H9 (cell line): ENCODE data around the gene LMBR1. TPM values are rescaled to one million over a fixed set of nuclear protein-coding genes. Genes with fewer than 3 reads are reported as not detected.

Source experiments
- DNase-seq: peaks from one replicate; pipeline ENCODE4 v3.0.0-alpha.2; 2017
- H2AFZ ChIP-seq: one replicate; pipeline ENCODE4 v1.6.1; 2013; ENCODE audit warnings: mild to moderate bottlenecking, low read length, control low read depth, moderate library complexity
- H2AK5ac ChIP-seq: 2 replicates; pipeline ENCODE4 v1.6.1; 2013; ENCODE audit warnings: low read length, control low read depth, mixed read lengths; ENCODE audit not compliant: insufficient read length
- H2BK120ac ChIP-seq: one replicate; pipeline ENCODE4 v1.6.1; 2013; ENCODE audit warnings: low read depth, mild to moderate bottlenecking, low read length, control low read depth, inconsistent platforms; ENCODE audit not compliant: poor library complexity, severe bottlenecking
- H2BK12ac ChIP-seq: 2 replicates; pipeline ENCODE4 v1.6.1; 2013; ENCODE audit warnings: low read length, control low read depth, mixed read lengths, low read depth; ENCODE audit not compliant: insufficient read length
- H2BK15ac ChIP-seq: 2 replicates; pipeline ENCODE4 v1.6.1; 2013; ENCODE audit warnings: low read depth, low read length, control low read depth
- H2BK20ac ChIP-seq: one replicate; pipeline ENCODE4 v1.6.1; 2013; ENCODE audit warnings: low read depth, mild to moderate bottlenecking, low read length, control low read depth, inconsistent platforms; ENCODE audit not compliant: poor library complexity, severe bottlenecking
- H2BK5ac ChIP-seq: 2 replicates; pipeline ENCODE4 v1.6.1; 2013; ENCODE audit warnings: low read length, control low read depth, mixed read lengths; ENCODE audit not compliant: insufficient read length
- H3K14ac ChIP-seq: 2 replicates; pipeline ENCODE4 v1.6.1; 2013; ENCODE audit warnings: low read length, control low read depth; ENCODE audit not compliant: insufficient read depth
- H3K18ac ChIP-seq: 2 replicates; pipeline ENCODE4 v1.6.1; 2013; ENCODE audit warnings: low read depth, mild to moderate bottlenecking, mixed read lengths, low read length, control low read depth; ENCODE audit not compliant: insufficient read length
- H3K23ac ChIP-seq: 2 replicates; pipeline ENCODE4 v1.6.1; 2013; ENCODE audit warnings: low read length, control low read depth, mixed read lengths, low read depth; ENCODE audit not compliant: insufficient read length
- H3K23me2 ChIP-seq: 2 replicates; pipeline ENCODE4 v1.6.1; 2013; ENCODE audit warnings: low read depth, mild to moderate bottlenecking, mixed read lengths, low read length, control low read depth; ENCODE audit not compliant: insufficient read length, poor library complexity, severe bottlenecking
- H3K27ac ChIP-seq: 2 replicates; pipeline ENCODE4 v1.5.1; 2013; ENCODE audit warnings: low read length, control low read depth, mixed read lengths, low read depth; ENCODE audit not compliant: insufficient read length
- H3K27me3 ChIP-seq: 2 replicates; pipeline ENCODE4 v1.6.1; 2013; ENCODE audit warnings: low read length, control low read depth, inconsistent platforms; ENCODE audit not compliant: insufficient read depth
- H3K4ac ChIP-seq: 2 replicates; pipeline ENCODE4 v1.6.1; 2013; ENCODE audit warnings: low read depth, mild to moderate bottlenecking, control low read depth, inconsistent platforms, low read length, moderate library complexity
- H3K4me1 ChIP-seq: 2 replicates; pipeline ENCODE4 v1.6.1; 2013; ENCODE audit warnings: low read length, control low read depth, inconsistent platforms; ENCODE audit not compliant: insufficient read depth
- H3K4me2 ChIP-seq: 2 replicates; pipeline ENCODE4 v1.6.1; 2013; ENCODE audit warnings: low read length, control low read depth, mixed read lengths; ENCODE audit not compliant: insufficient read length, insufficient read depth
- H3K56ac ChIP-seq: 2 replicates; pipeline ENCODE4 v1.6.1; 2013; ENCODE audit warnings: low read depth, mild to moderate bottlenecking, mixed read lengths, low read length, control low read depth; ENCODE audit not compliant: insufficient read length
- H3K79me1 ChIP-seq: 2 replicates; pipeline ENCODE4 v1.6.1; 2013; ENCODE audit warnings: low read depth, mild to moderate bottlenecking, moderate library complexity, low read length, control low read depth, inconsistent platforms; ENCODE audit not compliant: insufficient read depth, poor library complexity, severe bottlenecking
- H3K79me2 ChIP-seq: 2 replicates; pipeline ENCODE4 v1.6.1; 2013; ENCODE audit warnings: low read length, control low read depth, inconsistent platforms; ENCODE audit not compliant: insufficient read depth
- H3K9ac ChIP-seq: 2 replicates; pipeline ENCODE4 v1.6.1; 2013; ENCODE audit warnings: low read length, control low read depth, mixed read lengths; ENCODE audit not compliant: insufficient read length; ENCODE audit errors: extremely low read depth
- H3K9me3 ChIP-seq: one replicate; pipeline ENCODE4 v1.6.1; 2013; ENCODE audit warnings: low read depth, low read length, inconsistent platforms; ENCODE audit not compliant: control insufficient read depth
- H3T11ph ChIP-seq: one replicate; pipeline ENCODE4 v1.6.1; 2013; ENCODE audit warnings: mild to moderate bottlenecking, low read length, control low read depth, inconsistent platforms
- H4K20me1 ChIP-seq: one replicate; pipeline ENCODE4 v1.6.1; 2013; ENCODE audit not compliant: control insufficient read depth, insufficient read length, insufficient read depth
- H4K5ac ChIP-seq: 2 replicates; pipeline ENCODE4 v1.6.1; 2013; ENCODE audit warnings: low read depth, mild to moderate bottlenecking, mixed read lengths, low read length, control low read depth; ENCODE audit not compliant: insufficient read length
- H4K8ac ChIP-seq: replicated peaks from 2 replicates; pipeline ENCODE4 v1.6.1; 2013; ENCODE audit warnings: low read length, control low read depth, mixed read lengths, low read depth; ENCODE audit not compliant: insufficient read length
- H4K91ac ChIP-seq: 2 replicates; pipeline ENCODE4 v1.6.1; 2013; ENCODE audit warnings: low read depth, mild to moderate bottlenecking, moderate library complexity, mixed read lengths, low read length, control low read depth; ENCODE audit not compliant: insufficient read length
- H3K27ac Mint-ChIP-seq, 3 experiments: 2 replicates in 2 of 3; 3 replicates in 1 of 3; pipeline ENCODE4 v1.8.0; 2020 to 2021; ENCODE audit warnings: mixed read lengths in 3 of 3, mild to moderate bottlenecking in 1 of 3, moderate library complexity in 1 of 3
- H3K27me3 Mint-ChIP-seq: 2 replicates; pipeline ENCODE4 v1.8.0; 2021; ENCODE audit warnings: low read depth, mild to moderate bottlenecking, moderate library complexity, mixed read lengths
- H3K36me3 Mint-ChIP-seq, 3 experiments: 2 replicates in 2 of 3; 3 replicates in 1 of 3; pipeline ENCODE4 v1.8.0; 2020 to 2021; ENCODE audit warnings: low read depth in 3 of 3, mixed read lengths in 3 of 3; ENCODE audit not compliant: insufficient read depth in 1 of 3
- H3K4me1 Mint-ChIP-seq, 2 experiments: 2 replicates each; pipeline ENCODE4 v1.8.0; 2020; ENCODE audit warnings: mixed read lengths in 2 of 2
- H3K4me3 Mint-ChIP-seq, 2 experiments: 2 replicates in 1 of 2; 3 replicates in 1 of 2; pipeline ENCODE4 v1.8.0; 2020 to 2021; ENCODE audit warnings: mild to moderate bottlenecking in 2 of 2, mixed read lengths in 2 of 2, moderate library complexity in 1 of 2
- H3K9me3 Mint-ChIP-seq, 2 experiments: 2 replicates in 1 of 2; 3 replicates in 1 of 2; pipeline ENCODE4 v1.8.0; 2020; ENCODE audit warnings: mild to moderate bottlenecking in 2 of 2, mixed read lengths in 2 of 2, moderate library complexity in 1 of 2
- CTCF ChIP-seq: fragments of 200-600 bp; sonication (generic); conservative IDR thresholded peaks from 3 replicates; pipeline ENCODE4 v1.8.0; 2021; ENCODE audit warnings: antibody characterized with exemption, mild to moderate bottlenecking
- WGBS: extraction: QIAGEN DNeasy Blood & Tissue Kit; methylation state at CpG from one replicate; pipeline ENCODE4 v1.1.7; 2013; ENCODE audit warnings: missing lambda C conversion rate, low lambda C conversion rate, mixed read lengths; ENCODE audit not compliant: insufficient read length; ENCODE audit errors: extremely low coverage; 5-methylcytosine and 5-hydroxymethylcytosine counted together
- total RNA-seq: library from RNA; stranded (reverse); gene quantifications from 2 replicates; pipeline ENCODE4 v1.2.1, GENCODE V29; 2021

LMBR1 gene
- total RNA-seq, 1 experiment from 2014 or later: 62.3 TPM

GRCh38 chr7:156667110-156667426, 225.9 kb downstream of the LMBR1 start:
- Histone ChIP-seq H3K23ac (no peak overlapping the region), H2AFZ (no peak overlapping the region), H3K56ac (no peak overlapping the region), H2BK120ac (no peak overlapping the region), H3K27me3 (no peaks in the 10 kb centered on the region), H2BK20ac (no peak overlapping the region), H3K4me1 (peaks cover 10% of the 10 kb centered on the region; the same call in 1 of the 2 replicates), H4K91ac (no peak overlapping the region), H3K18ac (no peak overlapping the region), H2BK5ac (no peak overlapping the region), H2BK15ac (no peak overlapping the region), H2AK5ac (no peak overlapping the region), H3K9me3 (no peaks in the 10 kb centered on the region), H3K9ac (no peak overlapping the region), H4K5ac (no peak overlapping the region), H3K23me2 (no peaks in the 10 kb centered on the region), H3K79me2 (no peaks in the 10 kb centered on the region), H3K14ac (no peak overlapping the region), H4K20me1 (no peaks in the 10 kb centered on the region), H3T11ph (no peak overlapping the region), H3K79me1 (no peaks in the 10 kb centered on the region), H2BK12ac (no peak overlapping the region), H4K8ac (no peak overlapping the region), H3K27ac (no peak overlapping the region), H3K4me2 (no peak overlapping the region), H3K4ac (no peak overlapping the region)
- Mint-ChIP-seq H3K9me3 (no peaks in the 10 kb centered on the region), H3K4me1 (peaks cover 34% of the 10 kb centered on the region in 2 experiments), H3K27me3 (no peaks in the 10 kb centered on the region), H3K27ac (peak overlapping the region; percentile 56 to 79 (median 70); a peak in 4 of 7 replicates), H3K36me3 (peaks cover 4 to 14% (median 12%) of the 10 kb centered on the region in 3 experiments; a peak in 6 of 7 replicates), H3K4me3 (no peak overlapping the region)
- no peak for TF ChIP-seq CTCF
- WGBS: no CpG with 5 or more reads among the region's 1 CpG
- no peak for DNase-seq
